IMR-90 (cell line): ENCODE measurements around the gene EBF3.

Experiments used
- POLR2A ChIP-seq: IDR thresholded peaks from 2 replicates; pipeline ENCODE4 v1.6.1; 2012; ENCODE audit warnings: mild to moderate bottlenecking, low read depth, low read length
- RAD21 ChIP-seq: IDR thresholded peaks from 2 replicates; pipeline ENCODE4 v1.6.1; 2012; ENCODE audit warnings: low read length, improper control_type of control experiment
- SMC3 ChIP-seq: fragments of 150-350 bp; IDR thresholded peaks from 2 replicates; pipeline ENCODE4 v1.6.1; 2016; ENCODE audit warnings: low read depth, mild to moderate bottlenecking, antibody characterized with exemption, low read length, moderate library complexity
- TF ChIP-seq, protein P1 (sequence below): conservative IDR thresholded peaks from 2 replicates; pipeline ENCODE4 v1.5.1; 2012; ENCODE audit warnings: mild to moderate bottlenecking, low read depth, low read length, improper control_type of control experiment

GRCh38 chr10:129792141-129792540 lies 171.9 kb downstream of the EBF3 start:
- TF ChIP-seq RAD21, result no peak
- TF ChIP-seq, protein P1, sequence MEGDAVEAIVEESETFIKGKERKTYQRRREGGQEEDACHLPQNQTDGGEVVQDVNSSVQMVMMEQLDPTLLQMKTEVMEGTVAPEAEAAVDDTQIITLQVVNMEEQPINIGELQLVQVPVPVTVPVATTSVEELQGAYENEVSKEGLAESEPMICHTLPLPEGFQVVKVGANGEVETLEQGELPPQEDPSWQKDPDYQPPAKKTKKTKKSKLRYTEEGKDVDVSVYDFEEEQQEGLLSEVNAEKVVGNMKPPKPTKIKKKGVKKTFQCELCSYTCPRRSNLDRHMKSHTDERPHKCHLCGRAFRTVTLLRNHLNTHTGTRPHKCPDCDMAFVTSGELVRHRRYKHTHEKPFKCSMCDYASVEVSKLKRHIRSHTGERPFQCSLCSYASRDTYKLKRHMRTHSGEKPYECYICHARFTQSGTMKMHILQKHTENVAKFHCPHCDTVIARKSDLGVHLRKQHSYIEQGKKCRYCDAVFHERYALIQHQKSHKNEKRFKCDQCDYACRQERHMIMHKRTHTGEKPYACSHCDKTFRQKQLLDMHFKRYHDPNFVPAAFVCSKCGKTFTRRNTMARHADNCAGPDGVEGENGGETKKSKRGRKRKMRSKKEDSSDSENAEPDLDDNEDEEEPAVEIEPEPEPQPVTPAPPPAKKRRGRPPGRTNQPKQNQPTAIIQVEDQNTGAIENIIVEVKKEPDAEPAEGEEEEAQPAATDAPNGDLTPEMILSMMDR, result no peak
- TF ChIP-seq POLR2A, result no peak
- no peak for TF ChIP-seq SMC3
